HG03457 (cell line): Measurements from ENCODE around the gene PRPF6.

Source experiments
- ATAC-seq: cut with Tn5 transposase; IDR thresholded peaks from one replicate; pipeline ENCODE4 v1.9.1; 2021; ENCODE audit warnings: moderate number of reproducible peaks; ENCODE audit not compliant: unreplicated experiment

Gene PRPF6

GRCh38 chr20:64032706-64033624, 52.0 kb downstream of the PRPF6 start:
- ATAC-seq: no peak

GRCh38 chr20:64033981-64034493, 53.1 kb downstream of the PRPF6 start:
- no peak for ATAC-seq

GRCh38 chr20:64035066-64035932, 54.4 kb downstream of the PRPF6 start:
- ATAC-seq: no peak

GRCh38 chr20:64035933-64036345, 55.0 kb downstream of the PRPF6 start, which contains the start of gene C20orf204:
C20orf204 (plus strand) TSS chr20:64036182; CDS start chr20:64036324, 142 bp downstream.
- no peak for ATAC-seq

GRCh38 chr20:64036346-64037198, 55.6 kb downstream of the PRPF6 start:
- ATAC-seq: no peak

GRCh38 chr20:64037199-64037497, 56.2 kb downstream of the PRPF6 start:
- no peak for ATAC-seq

GRCh38 chr20:64037498-64038213, 56.7 kb downstream of the PRPF6 start:
- no peak for ATAC-seq

GRCh38 chr20:64038224-64038564, 57.3 kb downstream of the PRPF6 start:
- ATAC-seq: no peak

- no peak for ATAC-seq
Observed at GRCh38 chr20:64038565-64039292, 57.8 kb downstream of the PRPF6 start.

GRCh38 chr20:64039293-64040160, 58.6 kb downstream of the PRPF6 start:
- no peak for ATAC-seq

GRCh38 chr20:64040231-64041039, 59.5 kb downstream of the PRPF6 start:
- no peak for ATAC-seq

- no peak for ATAC-seq
Observed at GRCh38 chr20:64041040-64041780, 60.3 kb downstream of the PRPF6 start.

GRCh38 chr20:64041781-64042053, 60.8 kb downstream of the PRPF6 start:
- ATAC-seq: no peak

GRCh38 chr20:64042054-64042781, 61.3 kb downstream of the PRPF6 start:
- ATAC-seq: no peak

GRCh38 chr20:64043768-64044167, 62.8 kb downstream of the PRPF6 start:
- no peak for ATAC-seq

- no peak for ATAC-seq
Observed at GRCh38 chr20:64044484-64045247, 63.7 kb downstream of the PRPF6 start.
